Measurements from ENCODE around the gene GABRG3.
"Not testable (repeated sequence)": the region's sequence is repeated elsewhere in the genome, so short reads cannot be mapped to it uniquely, and the experiment has no call there.

GABRG3 gene

GRCh38 chr15:26996250-26996649 is 25.3 kb downstream of the GABRG3 start:
- no peak for DNase-seq (ENCODE audit: low read depth)

DNA sequence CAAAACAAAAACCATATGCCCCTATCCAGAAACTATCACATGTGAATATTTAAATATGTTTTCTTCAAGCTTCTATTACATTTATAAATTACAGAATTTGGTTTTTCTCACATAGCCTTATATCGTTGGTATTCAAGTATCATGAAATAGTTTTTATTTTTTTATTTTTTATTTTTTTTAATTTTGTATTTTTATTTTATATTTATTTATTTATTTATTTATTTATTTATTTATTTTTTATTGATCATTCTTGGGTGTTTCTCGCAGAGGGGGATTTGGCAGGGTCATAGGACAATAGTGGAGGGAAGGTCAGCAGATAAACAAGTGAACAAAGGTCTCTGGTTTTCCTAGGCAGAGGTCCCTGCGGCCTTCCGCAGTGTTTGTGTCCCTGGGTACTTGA is 32.0 kb downstream of the GABRG3 start:
- DNase-seq (ENCODE audit: low read depth), result not testable (repeated sequence)

DNA sequence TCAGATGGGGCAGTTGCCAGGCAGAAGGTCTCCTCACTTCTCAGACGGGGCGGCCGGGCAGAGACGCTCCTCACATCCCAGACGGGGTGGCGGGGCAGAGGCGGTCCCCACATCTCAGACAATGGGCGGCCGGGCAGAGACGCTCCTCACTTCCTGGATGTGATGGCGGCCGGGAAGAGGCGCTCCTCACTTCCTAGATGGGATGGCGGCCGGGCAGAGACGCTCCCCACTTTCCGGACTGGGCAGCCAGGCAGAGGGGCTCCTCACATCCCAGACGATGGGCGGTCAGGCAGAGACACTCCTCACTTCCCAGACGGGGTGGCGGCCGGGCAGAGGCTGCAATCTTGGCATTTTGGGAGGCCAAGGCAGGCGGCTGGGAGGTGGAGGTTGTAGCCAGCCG is 33.2 kb downstream of the GABRG3 start:
- DNase-seq (ENCODE audit: low read depth), result not testable (repeated sequence)

DNA sequence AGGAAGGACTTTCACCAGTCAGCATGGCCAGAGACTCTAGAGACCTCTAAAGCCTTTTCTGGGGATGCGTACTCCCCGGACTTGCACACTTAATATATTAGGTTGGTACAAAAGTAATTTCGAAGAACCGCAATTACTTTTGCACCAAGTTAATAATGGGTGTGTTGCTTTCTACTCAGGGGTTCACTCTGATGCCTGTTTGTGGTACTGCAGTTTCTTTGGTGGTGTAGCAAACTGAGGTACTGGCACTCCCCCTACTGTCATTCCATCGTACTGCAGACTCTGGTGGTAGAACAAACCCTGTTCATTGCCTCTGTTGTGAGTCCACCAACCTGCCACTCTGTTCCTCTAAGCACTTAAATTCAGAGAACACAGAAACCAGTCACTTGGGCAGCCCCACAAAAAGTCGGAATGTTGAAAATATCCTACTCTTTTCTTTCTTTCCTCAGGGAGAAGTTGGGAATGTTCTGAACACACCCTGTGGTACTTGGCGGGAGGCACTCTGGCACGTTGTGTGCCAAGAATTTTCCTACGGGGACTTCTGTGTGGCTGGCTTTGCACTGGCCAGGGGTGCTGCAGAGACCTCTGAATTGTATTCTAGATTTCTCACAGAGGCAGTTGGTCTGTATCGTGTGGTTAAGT is 46.3 kb downstream of the GABRG3 start:
- DNase-seq (ENCODE audit: low read depth), result peak; percentile 4

GRCh38 chr15:27019687-27020086 is 48.7 kb downstream of the GABRG3 start:
- DNase-seq (ENCODE audit: low read depth), result no peak

DNA sequence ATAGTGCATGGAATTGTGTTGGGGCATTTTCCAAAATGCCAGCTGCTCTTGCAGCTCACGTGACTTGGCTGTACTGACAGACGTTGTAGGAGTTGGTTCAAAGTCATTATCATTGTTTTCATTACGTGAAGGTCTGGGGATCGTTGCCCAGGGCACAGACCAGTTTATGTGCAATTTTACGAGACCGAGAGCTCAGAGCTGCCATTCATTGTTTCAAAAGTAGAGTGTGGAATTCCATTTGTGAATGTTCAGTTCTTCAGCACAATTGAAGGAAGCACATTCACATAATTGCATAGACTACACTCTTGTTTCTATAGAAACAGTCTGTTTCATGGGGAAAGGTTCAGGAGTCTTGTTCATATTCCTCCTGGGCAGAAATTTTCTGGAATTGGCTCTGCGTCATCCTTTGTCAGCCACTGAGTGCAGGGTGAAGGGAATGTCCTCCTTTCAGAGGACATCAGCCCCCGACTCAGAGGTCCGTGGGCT is 54.5 kb downstream of the GABRG3 start:
- DNase-seq (ENCODE audit: low read depth), result no peak

DNA sequence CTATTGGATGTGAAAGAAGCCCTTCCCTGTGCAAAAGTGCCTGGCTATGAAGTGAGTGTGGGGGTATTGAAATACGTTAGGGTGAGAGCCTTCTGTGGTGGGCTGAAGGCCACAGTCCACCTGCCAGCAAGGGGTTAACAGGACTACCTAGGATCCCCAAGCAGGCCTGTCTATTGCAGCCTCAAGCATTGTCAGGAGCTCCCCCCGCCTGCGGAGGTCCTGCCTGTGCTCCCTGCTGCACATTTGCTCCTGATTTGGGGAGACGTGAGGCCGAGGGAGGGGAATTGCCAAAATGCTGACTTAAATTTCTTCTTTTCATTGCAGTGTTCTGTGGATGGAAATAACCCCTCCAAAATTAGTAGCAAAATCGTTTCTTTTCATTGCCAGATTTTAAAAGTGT is 56.2 kb downstream of the GABRG3 start:
- DNase-seq (ENCODE audit: low read depth), result no peak

- no peak for DNase-seq (ENCODE audit: low read depth)
These were observed 58.0 kb downstream of the GABRG3 start for GRCh38 chr15:27028858-27029477.

DNA sequence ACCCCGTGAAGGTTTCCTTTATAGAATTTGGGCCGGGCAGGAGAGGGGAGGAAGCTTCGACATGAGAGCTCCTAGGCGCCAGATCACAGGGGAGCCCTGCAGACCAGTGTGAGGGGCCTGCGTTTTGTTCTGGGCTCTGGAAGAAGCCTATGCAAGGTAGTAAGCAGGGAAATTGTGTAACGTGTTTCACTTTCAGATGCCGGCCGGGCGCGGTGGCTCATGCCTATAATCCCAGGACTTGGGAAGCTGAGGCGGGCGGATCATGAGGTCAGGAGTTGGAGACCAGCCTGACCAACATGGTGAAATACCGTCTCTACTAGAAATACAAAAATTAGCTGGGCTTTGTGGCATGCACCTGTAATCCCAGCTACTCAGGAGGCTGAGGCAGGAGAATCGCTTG is 65.2 kb downstream of the GABRG3 start:
- no peak for DNase-seq (ENCODE audit: low read depth)

DNA sequence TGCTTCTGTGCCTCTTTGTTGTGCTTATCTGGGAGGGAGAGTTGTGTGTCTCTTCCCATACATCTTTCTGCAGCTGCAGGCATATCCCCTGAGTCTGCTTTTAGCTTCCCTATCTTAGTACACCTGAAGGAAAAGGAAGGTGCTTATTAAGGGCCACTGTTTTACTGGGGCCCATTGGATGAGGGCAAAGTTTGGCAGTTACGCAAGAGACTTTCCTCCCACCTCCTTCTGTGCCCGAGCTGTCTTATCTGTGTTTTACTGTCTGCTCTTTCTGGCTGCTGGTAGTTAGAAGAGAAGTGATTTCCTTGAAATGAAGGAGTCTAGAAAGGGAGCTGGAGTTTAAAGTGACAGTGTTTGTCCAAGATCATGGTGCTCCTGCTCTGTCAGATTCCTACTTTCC is 66.5 kb downstream of the GABRG3 start:
- no peak for DNase-seq (ENCODE audit: low read depth)

- DNase-seq (ENCODE audit: low read depth), result no peak
These were observed 68.2 kb downstream of the GABRG3 start for GRCh38 chr15:27039152-27039551.

DNA sequence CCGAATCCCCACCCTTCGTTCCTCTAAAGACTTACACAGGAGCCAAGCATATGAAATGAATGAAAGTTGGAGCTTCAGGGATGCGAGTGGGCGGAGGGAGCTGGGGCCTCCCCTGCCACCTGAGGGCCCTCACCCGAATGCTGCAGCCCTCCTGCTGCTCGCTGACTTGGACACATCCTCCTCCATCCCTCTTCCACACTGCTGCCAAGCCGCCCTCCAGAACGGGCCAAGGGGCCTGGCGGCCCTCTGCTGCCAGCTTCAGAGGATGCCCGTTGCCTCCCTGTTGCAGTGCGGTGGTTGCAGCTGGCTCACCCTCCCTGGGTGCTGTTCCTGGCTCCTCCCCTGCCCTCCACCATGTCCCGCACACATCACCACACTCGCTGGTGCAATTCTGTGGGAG is 71.2 kb downstream of the GABRG3 start:
- no peak for DNase-seq (ENCODE audit: low read depth)

- no peak for DNase-seq (ENCODE audit: low read depth)
These were observed 71.7 kb downstream of the GABRG3 start for GRCh38 chr15:27042646-27043045.

DNA sequence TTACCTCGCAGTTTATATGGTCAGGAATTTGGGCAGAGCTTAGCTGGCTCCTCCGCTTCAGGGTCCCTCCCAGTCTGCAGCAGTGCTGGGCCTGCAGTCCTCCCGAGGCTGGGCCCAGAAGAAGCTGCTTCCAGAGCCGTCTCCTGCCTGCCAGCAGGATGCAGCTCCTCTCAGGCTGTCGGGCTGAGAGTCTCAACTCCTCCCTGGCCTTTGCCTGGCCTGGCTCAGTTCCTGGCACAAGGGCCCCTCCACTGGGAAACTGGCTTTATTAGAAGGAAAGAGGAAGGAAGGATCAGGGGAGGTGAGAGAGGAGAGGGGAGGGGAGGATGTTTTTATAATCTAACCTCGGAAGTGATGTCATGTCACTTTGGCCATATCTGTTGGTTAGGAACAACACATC is 72.8 kb downstream of the GABRG3 start:
- no peak for DNase-seq (ENCODE audit: low read depth)

- DNase-seq (ENCODE audit: low read depth), result no peak
These were observed 74.8 kb downstream of the GABRG3 start for GRCh38 chr15:27045796-27046195.

GRCh38 chr15:27046880-27047279 is 75.9 kb downstream of the GABRG3 start:
- no peak for DNase-seq (ENCODE audit: low read depth)

DNA sequence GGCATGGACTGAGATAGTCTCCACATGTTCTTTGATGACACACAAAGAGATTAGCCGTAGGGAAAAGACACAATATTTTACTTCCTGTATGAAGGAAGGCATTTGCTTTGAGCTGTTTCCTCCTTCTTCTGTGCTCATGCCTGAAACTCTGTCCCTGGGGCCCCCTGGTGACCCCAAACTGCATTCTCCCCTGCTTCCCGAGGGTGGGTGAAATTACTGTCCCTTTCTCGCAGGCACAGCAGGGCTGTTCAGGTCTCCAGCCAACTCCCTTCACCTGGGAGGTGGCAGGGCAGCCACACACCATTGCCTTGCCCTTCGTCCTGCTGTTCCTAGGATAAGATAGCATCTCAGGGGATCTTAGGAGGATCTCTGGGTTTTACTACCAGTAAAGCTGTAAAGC is 79.2 kb downstream of the GABRG3 start:
- no peak for DNase-seq (ENCODE audit: low read depth)

DNA sequence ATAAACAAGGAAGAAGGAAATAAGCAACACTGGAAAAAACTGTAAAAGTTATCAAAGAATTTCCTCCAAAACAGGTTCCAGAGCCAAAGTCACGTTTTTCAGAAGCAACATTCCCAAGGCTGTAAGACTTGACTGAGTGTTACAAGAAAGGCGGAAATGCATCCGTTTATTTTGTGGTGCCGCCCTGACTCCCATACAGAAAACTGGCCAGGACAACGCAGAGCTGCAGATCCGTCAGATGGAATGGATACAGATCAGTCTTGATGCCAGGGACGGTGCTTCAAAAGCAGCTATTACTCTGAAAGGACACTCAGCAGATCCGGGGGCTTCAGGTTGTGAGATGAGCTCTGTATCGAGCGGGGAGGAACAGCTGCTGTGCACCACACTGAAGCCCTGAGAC is 83.4 kb downstream of the GABRG3 start:
- DNase-seq (ENCODE audit: low read depth), result no peak

DNA sequence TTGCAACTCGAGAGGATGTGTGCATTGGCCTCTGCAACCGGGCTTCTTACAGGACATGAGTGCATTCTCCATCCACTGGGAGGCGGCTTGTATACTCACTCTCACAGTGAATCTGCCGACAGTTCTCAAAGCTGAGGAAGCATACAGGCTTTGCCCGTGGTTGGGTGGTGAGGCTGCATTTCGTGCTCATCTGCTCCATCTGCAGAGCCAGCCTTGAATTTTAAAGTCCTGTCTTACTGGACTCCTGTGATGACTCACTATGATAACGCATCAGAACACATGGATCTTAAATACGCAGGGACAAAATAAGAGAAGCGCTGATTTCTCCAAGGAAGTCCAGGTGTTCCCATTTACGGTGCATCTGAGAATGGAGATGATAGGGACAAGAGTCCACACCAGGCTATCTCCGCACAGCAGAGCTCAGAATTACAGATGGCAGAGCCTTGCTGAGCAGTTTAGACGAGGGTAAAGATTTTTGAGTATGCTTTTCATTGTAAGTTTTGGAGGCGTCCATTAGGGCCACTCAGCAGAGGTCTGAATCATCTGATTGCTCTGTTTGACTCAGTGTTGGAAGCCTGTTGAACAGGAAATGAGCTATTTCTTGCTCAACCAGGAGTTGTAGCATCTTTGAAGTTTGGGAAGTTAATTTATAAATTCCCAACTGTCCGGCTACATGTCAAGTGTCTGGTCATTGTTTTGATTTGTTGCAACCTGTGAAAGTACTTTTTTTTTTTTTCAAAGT is 87.1 kb downstream of the GABRG3 start:
- DNase-seq (ENCODE audit: low read depth), result no peak

- DNase-seq (ENCODE audit: low read depth), result no peak
These were observed 88.0 kb downstream of the GABRG3 start for GRCh38 chr15:27058939-27059338.

DNA sequence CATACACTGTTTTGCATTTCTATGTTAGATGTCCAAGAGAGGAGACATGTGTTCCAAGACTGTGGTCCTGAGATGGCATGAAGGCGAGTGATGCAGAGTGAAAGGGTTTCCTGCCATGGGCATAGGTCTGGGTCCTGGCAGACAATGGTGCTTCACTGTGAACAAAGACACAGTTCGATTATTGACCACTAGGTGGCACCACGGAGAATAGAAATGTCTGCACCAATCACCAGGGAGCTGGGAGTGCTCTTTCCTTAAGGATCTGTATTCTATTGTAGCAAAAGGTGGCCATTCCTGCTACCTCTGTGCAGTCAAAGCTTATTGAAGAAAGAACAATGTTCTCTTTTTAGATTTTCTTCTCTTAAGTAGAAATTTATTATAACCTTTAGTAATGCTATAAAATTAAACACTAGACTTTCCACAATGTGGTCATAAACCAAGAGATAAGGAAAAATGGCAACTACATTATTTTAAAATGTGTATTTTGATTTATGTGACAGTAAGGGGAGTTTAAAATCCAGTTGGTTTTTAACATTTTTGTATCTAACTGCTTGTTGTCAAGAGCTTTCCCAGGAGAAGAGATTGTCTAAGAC is 88.7 kb downstream of the GABRG3 start:
- DNase-seq (ENCODE audit: low read depth), result no peak

GRCh38 chr15:27061739-27062138 is 90.8 kb downstream of the GABRG3 start:
- no peak for DNase-seq (ENCODE audit: low read depth)

GRCh38 chr15:27062951-27063350 is 92.0 kb downstream of the GABRG3 start:
- no peak for DNase-seq (ENCODE audit: low read depth)

All from stimulated activated CD8-positive, alpha-beta memory T cell treated with anti-CD3 and anti-CD28 coated beads, Interleukin-7, amount 100 ng/mL, for 24 hours (primary cell).